Stimulated activated CD8-positive, alpha-beta memory T cell treated with anti-CD3 and anti-CD28 coated beads, Interleukin-4, amount 100 ng/mL, for 48 hours (primary cell): Measurements from ENCODE around the gene GPR152.
A peak's percentile ranks its signal among the peaks of the same experiment; 100 is the strongest.

ENCODE experiments used
- DNase-seq: peaks from one replicate; pipeline ENCODE4 v3.0.0-alpha.2; 2020

Gene GPR152

GRCh38 chr11:67464411-67465188 lies 12.1 kb upstream of the GPR152 start:
- peak; percentile 93 for DNase-seq

GRCh38 chr11:67463680-67464410 lies 11.3 kb upstream of the GPR152 start:
- no peak for DNase-seq

GRCh38 chr11:67463186-67463585 lies 10.7 kb upstream of the GPR152 start:
- no peak for DNase-seq

GRCh38 chr11:67458266-67458665 lies 5.7 kb upstream of the GPR152 start:
- no peak for DNase-seq

GRCh38 chr11:67457453-67457852 lies 4.9 kb upstream of the GPR152 start:
- DNase-seq: no peak

- no peak for DNase-seq
These were observed 3.7 kb upstream of the GPR152 start for GRCh38 chr11:67456068-67456705.

- DNase-seq: no peak
These were observed 2.5 kb upstream of the GPR152 start, which contains the start of gene CABP4 for GRCh38 chr11:67455054-67455453. CABP4 (plus strand) TSS chr11:67455354; CDS start chr11:67455424, 70 bp downstream.

GRCh38 chr11:67453816-67454732 lies 1.5 kb upstream of the GPR152 start:
- DNase-seq: no peak

GRCh38 chr11:67451658-67451976 lies 912 bp downstream of the GPR152 start:
- no peak for DNase-seq

- no peak for DNase-seq
These were observed 1.5 kb downstream of the GPR152 start for GRCh38 chr11:67450796-67451657.

GRCh38 chr11:67449116-67449844 lies 3.2 kb downstream of the GPR152 start:
- DNase-seq: no peak

GRCh38 chr11:67448220-67448609 lies 4.3 kb downstream of the GPR152 start:
- no peak for DNase-seq

GRCh38 chr11:67445515-67445914 lies 7.0 kb downstream of the GPR152 start:
- DNase-seq: no peak

GRCh38 chr11:67442504-67443404 lies 9.8 kb downstream of the GPR152 start:
- DNase-seq: no peak

- no peak for DNase-seq
These were observed 10.7 kb downstream of the GPR152 start for GRCh38 chr11:67441731-67442351.

- DNase-seq: no peak
These were observed 11.4 kb downstream of the GPR152 start for GRCh38 chr11:67441098-67441563.

GRCh38 chr11:67440229-67441097 lies 12.1 kb downstream of the GPR152 start:
- DNase-seq: no peak
